SU-DHL-6 (cell line): ENCODE results near the gene FDX2.
A peak's percentile ranks its signal among the peaks of the same experiment; 100 is the strongest.

Source experiments
- H2AFZ ChIP-seq: fragments of 200-600 bp; sonication (generic); 2 replicates; pipeline ENCODE4 v1.6.1; 2014; ENCODE audit warnings: low read depth, mild to moderate bottlenecking, moderate library complexity, mixed read lengths, antibody characterized with exemption, low read length; ENCODE audit not compliant: severe bottlenecking
- H3F3A ChIP-seq: fragments of 200-600 bp; shearing (Covaris generic); 2 replicates; pipeline ENCODE4 v1.6.0; 2016; ENCODE audit warnings: antibody characterized with exemption, mild to moderate bottlenecking; ENCODE audit not compliant: insufficient read depth
- H3K27ac ChIP-seq: fragments of 200-600 bp; sonication (generic); 2 replicates; pipeline ENCODE4 v1.5.1; 2016; ENCODE audit warnings: low read depth, mild to moderate bottlenecking, low read length, moderate library complexity, mixed read lengths
- H3K27me3 ChIP-seq: fragments of 200-600 bp; sonication (generic), shearing (Covaris generic); 2 replicates; pipeline ENCODE4 v1.6.0; 2014; ENCODE audit warnings: mild to moderate bottlenecking, low read length
- H3K36me3 ChIP-seq: fragments of 200-600 bp; sonication (generic); 2 replicates; pipeline ENCODE4 v1.6.1; 2014; ENCODE audit warnings: mild to moderate bottlenecking, low read length, mixed read lengths
- H3K4me2 ChIP-seq: fragments of 300-600, 200-600 bp; shearing (Covaris generic), sonication (generic); 2 replicates; pipeline ENCODE4 v1.6.0; 2014; ENCODE audit warnings: low read length, low read depth, mild to moderate bottlenecking; ENCODE audit not compliant: poor library complexity, severe bottlenecking
- H3K4me3 ChIP-seq: fragments of 200-600 bp; sonication (generic); 2 replicates; pipeline ENCODE4 v1.5.1; 2014; ENCODE audit warnings: antibody characterized with exemption, low read length, mild to moderate bottlenecking, mixed read lengths; ENCODE audit not compliant: insufficient read depth, poor library complexity, severe bottlenecking
- H3K79me2 ChIP-seq: fragments of 200-600 bp; sonication (generic); 2 replicates; pipeline ENCODE4 v1.6.1; 2014; ENCODE audit warnings: mild to moderate bottlenecking, low read length, moderate library complexity; ENCODE audit not compliant: insufficient read depth
- H3K9ac ChIP-seq: fragments of 200-600 bp; sonication (generic); 2 replicates; pipeline ENCODE4 v1.7.0; 2014; ENCODE audit warnings: mild to moderate bottlenecking, low read length
- H3K9me2 ChIP-seq: fragments of 200-600 bp; sonication (generic); replicated peaks from 2 replicates; pipeline ENCODE4 v1.6.1; 2014; ENCODE audit warnings: low read length; ENCODE audit not compliant: insufficient read depth
- H3K9me3 ChIP-seq: fragments of 200-600 bp; sonication (generic); 2 replicates; pipeline ENCODE4 v1.6.1; 2014; ENCODE audit warnings: low read length, mixed read lengths; ENCODE audit not compliant: insufficient read depth
- H4K20me1 ChIP-seq: fragments of 200-600 bp; sonication (generic); 2 replicates; pipeline ENCODE4 v1.6.1; 2014; ENCODE audit warnings: low read depth, mild to moderate bottlenecking, antibody characterized with exemption, low read length, moderate library complexity, mixed read lengths
- CTCF ChIP-seq: fragments of 200-600 bp; sonication (generic); IDR thresholded peaks from one replicate; pipeline ENCODE4 v1.5.1; 2017; ENCODE audit warnings: antibody characterized with exemption, mild to moderate bottlenecking, low read length, moderate library complexity; ENCODE audit not compliant: insufficient read depth, poor library complexity, severe bottlenecking
- EZH2phosphoT487 ChIP-seq: fragments of 200-600 bp; sonication (generic), shearing (Covaris generic); conservative IDR thresholded peaks from 2 replicates; pipeline ENCODE4 v1.6.1; 2018; ENCODE audit warnings: mild to moderate bottlenecking, antibody characterized with exemption, low read length, moderate library complexity, mixed read lengths

FDX2 gene

GRCh38 chr19:10295305-10295846, 20.4 kb downstream of the FDX2 start:
- TF ChIP-seq EZH2phosphoT487 (no peak), CTCF (no peak)
- Histone ChIP-seq H2AFZ (no peak overlapping the region), H3K27me3 (no peaks in the 10 kb centered on the region), H3K4me2 (peak overlapping the region; percentile 49), H3F3A (no peaks in the 10 kb centered on the region), H3K9me2 (no peaks in the 10 kb centered on the region), H3K36me3 (no peaks in the 10 kb centered on the region), H3K9ac (0 out of 2 replicates have a peak overlapping the region, but pooled peaks have one; percentile 14), H3K79me2 (no peaks in the 10 kb centered on the region), H3K27ac (no peak overlapping the region), H3K4me3 (no peak overlapping the region), H3K9me3 (no peaks in the 10 kb centered on the region), H4K20me1 (no peaks in the 10 kb centered on the region)

GRCh38 chr19:10294368-10294697, 21.5 kb downstream of the FDX2 start:
- no peaks in the 10 kb centered on the region for H3K36me3 ChIP-seq
- H3K4me2 ChIP-seq: no peak overlapping the region
- H3K27me3 ChIP-seq: no peaks in the 10 kb centered on the region
- no peaks in the 10 kb centered on the region for H3F3A ChIP-seq
- no peak overlapping the region for H2AFZ ChIP-seq
- no peaks in the 10 kb centered on the region for H3K79me2 ChIP-seq
- no peak overlapping the region for H3K4me3 ChIP-seq
- no peaks in the 10 kb centered on the region for H4K20me1 ChIP-seq
- H3K27ac ChIP-seq: no peak overlapping the region
- no peaks in the 10 kb centered on the region for H3K9me2 ChIP-seq
- no peaks in the 10 kb centered on the region for H3K9me3 ChIP-seq
- TF ChIP-seq EZH2phosphoT487 (no peak), CTCF (no peak)
- H3K9ac ChIP-seq: no peak overlapping the region

- Histone ChIP-seq H2AFZ (no peak overlapping the region), H4K20me1 (no peaks in the 10 kb centered on the region), H3K27me3 (no peaks in the 10 kb centered on the region), H3K79me2 (no peaks in the 10 kb centered on the region), H3K9me2 (no peaks in the 10 kb centered on the region), H3K9me3 (no peaks in the 10 kb centered on the region), H3K36me3 (no peaks in the 10 kb centered on the region), H3K4me3 (no peak overlapping the region), H3K27ac (no peak overlapping the region), H3K4me2 (no peak overlapping the region), H3K9ac (no peak overlapping the region), H3F3A (no peaks in the 10 kb centered on the region; the same call in 1 of the 2 replicates)
- TF ChIP-seq CTCF: no peak
- no peak for TF ChIP-seq EZH2phosphoT487
Measured at GRCh38 chr19:10293637-10294367, 22.0 kb downstream of the FDX2 start.
